ENCODE measurements around the gene NDUFA3. TPM values are rescaled to one million over a fixed set of nuclear protein-coding genes. Genes with fewer than 3 reads are reported as not detected.

The NDUFA3 gene
- total and polyA plus RNA-seq, 2 donors (not counting 3 experiments of a cell fraction or from before 2014, with no cell fraction given) = 107 to 119 TPM

- intact Hi-C loops (cut with micrococcal nuclease) = no loop called here
- H3K9ac ChIP-seq (replicated peaks; ENCODE audit: extremely low read depth, insufficient read depth, low read length) = no peak overlapping the region
These were observed 8.1 kb upstream of the NDUFA3 start for GRCh38 chr19:54094426-54095000.

More at GRCh38 chr19:54094426-54095000, 8.1 kb upstream of the NDUFA3 start:
- DNase-seq (ENCODE audit: low read depth, low spot score) (no peak), FAIRE-seq (no peak)
- H4K20me1 ChIP-seq (replicated peaks; ENCODE audit: control insufficient read depth, extremely low read depth, insufficient read depth, low read length) = no peaks in the 10 kb centered on the region
- H3K79me2 ChIP-seq (ENCODE audit: control insufficient read depth, insufficient read depth, low read length) = no peaks in the 10 kb centered on the region
- H3K9me1 ChIP-seq (replicated peaks; ENCODE audit: control insufficient read depth, extremely low read depth, insufficient read depth, low read length) = no peaks in the 10 kb centered on the region
- ChIA-PET CTCF (interaction anchor here (0.9 to 4.2 kb wide), 2 partner anchors 65 to 301 kb away, joined by 3 to 27 read pairs; no protein-coding TSS in a partner anchor), POLR2A (no interaction called here)
- BruUV-seq (replicated peaks) = no TSS peak
- H3K27me3 ChIP-seq (ENCODE audit: control insufficient read depth in 2 of 2, insufficient read depth in 2 of 2, low read length in 2 of 2) = no peaks in the 10 kb centered on the region
- H3K36me3 ChIP-seq (ENCODE audit: control insufficient read depth in 2 of 2, extremely low read depth in 1 of 2, insufficient read depth in 2 of 2, low read length in 2 of 2) = no peaks in the 10 kb centered on the region
- H3K4me1 ChIP-seq (ENCODE audit: control insufficient read depth, extremely low read depth, insufficient read depth, low read length) = no peaks in the 10 kb centered on the region
- no peak overlapping the region for H2AFZ ChIP-seq (ENCODE audit: low read depth, low read length)
- no peak overlapping the region for H3K4me3 ChIP-seq (replicated peaks in 1 of 3; ENCODE audit: insufficient read depth in 1 of 3, low read depth in 1 of 3, low read length in 3 of 3)
- H3K27ac ChIP-seq (ENCODE audit: insufficient read depth, low read depth, low read length) = no peak overlapping the region
- TF ChIP-seq MAX (IDR thresholded peaks at IDR 0.05; ENCODE audit: insufficient read depth, insufficient read length) (no peak), CTCF (IDR thresholded peaks at IDR 0.05; ENCODE audit: extremely low read depth in 1 of 2, insufficient read depth in 1 of 2, low read depth in 1 of 2, low read length in 2 of 2) (no peak), FOS (IDR thresholded peaks at IDR 0.05; ENCODE audit: borderline replicate concordance, insufficient read depth, low read length) (no peak), MYC (IDR thresholded peaks at IDR 0.05; ENCODE audit: low read depth, low read length) (no peak), EZH2 (IDR thresholded peaks at IDR 0.05; ENCODE audit: borderline replicate concordance, low read depth, low read length, severe bottlenecking) (no peak), POLR2A (IDR thresholded peaks at IDR 0.05; ENCODE audit: low read depth, low read length) (no peak), POLR2AphosphoS5 (IDR thresholded peaks at IDR 0.05; ENCODE audit: insufficient read depth, low read depth, low read length) (no peak), JUN (IDR thresholded peaks at IDR 0.05; ENCODE audit: borderline replicate concordance, insufficient read depth, insufficient read length, low read depth) (no peak), GATA2 (IDR thresholded peaks at IDR 0.05; ENCODE audit: insufficient read depth, insufficient read length, low read depth, low read length) (no peak)
- dilution Hi-C loops (cut with MboI; ENCODE audit: extremely low pct_ligation_motif_present, low sequenced_read_pairs) = no loop called here
- no peak overlapping the region for H3K4me2 ChIP-seq (ENCODE audit: insufficient read depth, low read length)
- no peaks in the 10 kb centered on the region for H3K9me3 ChIP-seq (replicated peaks; ENCODE audit: control insufficient read depth, insufficient read depth, low read length)

Data from endothelial cell of umbilical vein (primary cell).